Loucy (cell line): ENCODE measurements around the gene SPOP.

Source experiments
- CTCF ChIP-seq: fragments of 200-600 bp; sonication (generic); conservative IDR thresholded peaks from 2 replicates; pipeline ENCODE4 v1.5.1; 2014; ENCODE audit warnings: mild to moderate bottlenecking, antibody characterized with exemption, low read length
- EZH2phosphoT487 ChIP-seq: fragments of 200-600 bp; IDR thresholded peaks from 2 replicates; pipeline ENCODE4 v1.6.1; 2018; ENCODE audit warnings: antibody characterized with exemption, mild to moderate bottlenecking, moderate library complexity, borderline replicate concordance

GRCh38 chr17:49597928-49598655 is 79.8 kb downstream of the SPOP start:
- no peak for TF ChIP-seq CTCF
- TF ChIP-seq EZH2phosphoT487 = no peak
